Measurements from ENCODE around the gene CSNK1A1.

CSNK1A1 gene

DNA sequence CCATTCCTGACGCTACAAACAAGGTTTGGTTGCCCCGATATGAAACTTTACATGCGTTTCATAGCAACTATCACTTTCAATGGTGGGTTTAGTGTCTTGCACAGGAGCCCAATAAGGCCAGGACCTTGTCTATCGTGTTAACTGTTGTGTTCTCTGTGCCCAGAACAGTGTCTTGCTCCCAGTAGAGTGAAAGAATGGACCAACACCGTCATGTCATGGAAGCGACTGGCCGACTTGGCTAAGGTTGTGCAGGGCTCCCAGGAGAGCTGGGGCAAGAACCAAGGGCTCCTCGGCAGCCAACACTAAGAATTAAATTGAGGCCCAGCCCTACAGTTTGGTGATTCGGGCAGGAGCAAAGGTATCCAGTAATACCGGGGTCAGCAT, 29.6 kb upstream of the CSNK1A1 start:
- Histone ChIP-seq H3K9ac (ENCODE audit: low read depth, low read length, poor library complexity, severe bottlenecking) (no peak overlapping the region), H2AFZ (ENCODE audit: low read length) (no peak overlapping the region)

DNA sequence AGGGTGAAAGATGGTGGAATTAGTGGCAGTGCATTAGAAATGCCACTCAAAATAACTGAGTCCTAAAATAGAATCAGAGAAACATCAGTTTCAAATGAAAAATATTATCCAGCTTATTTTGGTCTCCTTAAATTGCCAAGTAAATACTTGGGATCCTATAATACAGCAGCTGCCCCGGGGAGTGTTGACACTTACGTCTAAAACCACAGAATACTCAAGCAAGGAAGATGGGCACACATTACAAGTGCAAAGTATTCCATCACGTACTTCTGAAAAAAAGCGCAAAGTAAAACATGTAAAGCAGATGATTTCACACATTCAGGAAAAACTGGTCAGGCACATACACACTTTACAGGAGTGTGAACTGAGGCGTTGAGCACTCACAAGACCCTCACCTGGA, 27.7 kb upstream of the CSNK1A1 start:
- no peak overlapping the region for H2AFZ ChIP-seq (ENCODE audit: low read length)
- no peaks in the 10 kb centered on the region for H4K20me1 ChIP-seq (ENCODE audit: insufficient read depth, low read length, poor library complexity, severe bottlenecking)
- H3K4me3 ChIP-seq (ENCODE audit: low read length, poor library complexity, severe bottlenecking) = no peak overlapping the region
- H3F3A ChIP-seq (ENCODE audit: low read depth) = no peaks in the 10 kb centered on the region
- no peak for TF ChIP-seq EZH2phosphoT487 (IDR thresholded peaks at IDR 0.05; ENCODE audit: borderline replicate concordance)
- no peak overlapping the region for H3K4me2 ChIP-seq (ENCODE audit: low read depth, low read length, poor library complexity, severe bottlenecking)
- H3K9me3 ChIP-seq (ENCODE audit: insufficient read depth, low read depth, low read length) = no peaks in the 10 kb centered on the region
- H3K36me3 ChIP-seq (ENCODE audit: insufficient read depth, low read length) = no peaks in the 10 kb centered on the region
- no peaks in the 10 kb centered on the region for H3K79me2 ChIP-seq (ENCODE audit: insufficient read depth, low read length)
- no peaks in the 10 kb centered on the region for H3K9me2 ChIP-seq (replicated peaks; ENCODE audit: low read depth, low read length)
- peaks cover 7% of the 10 kb centered on the region for H3K4me1 ChIP-seq (ENCODE audit: insufficient read depth, low read length, poor library complexity, severe bottlenecking)
- H3K27me3 ChIP-seq (ENCODE audit: insufficient read depth, low read length, poor library complexity, severe bottlenecking) = no peaks in the 10 kb centered on the region
- no peak overlapping the region for H3K9ac ChIP-seq (ENCODE audit: low read depth, low read length, poor library complexity, severe bottlenecking)

More for the DNA sequence above, 29.6 kb upstream of the CSNK1A1 start:
- Histone ChIP-seq H3K9me2 (replicated peaks; ENCODE audit: low read depth, low read length) (no peaks in the 10 kb centered on the region), H3K4me3 (ENCODE audit: low read length, poor library complexity, severe bottlenecking) (no peak overlapping the region), H3K36me3 (ENCODE audit: insufficient read depth, low read length) (no peaks in the 10 kb centered on the region), H3F3A (ENCODE audit: low read depth) (no peaks in the 10 kb centered on the region), H3K79me2 (ENCODE audit: insufficient read depth, low read length) (no peaks in the 10 kb centered on the region), H4K20me1 (ENCODE audit: insufficient read depth, low read length, poor library complexity, severe bottlenecking) (no peaks in the 10 kb centered on the region), H3K4me1 (ENCODE audit: insufficient read depth, low read length, poor library complexity, severe bottlenecking) (peaks cover 6% of the 10 kb centered on the region), H3K27me3 (ENCODE audit: insufficient read depth, low read length, poor library complexity, severe bottlenecking) (no peaks in the 10 kb centered on the region), H3K9me3 (ENCODE audit: insufficient read depth, low read depth, low read length) (no peaks in the 10 kb centered on the region), H3K4me2 (ENCODE audit: low read depth, low read length, poor library complexity, severe bottlenecking) (no peak overlapping the region)
- TF ChIP-seq EZH2phosphoT487 (IDR thresholded peaks at IDR 0.05; ENCODE audit: borderline replicate concordance) = no peak
- TF ChIP-seq, protein P1, sequence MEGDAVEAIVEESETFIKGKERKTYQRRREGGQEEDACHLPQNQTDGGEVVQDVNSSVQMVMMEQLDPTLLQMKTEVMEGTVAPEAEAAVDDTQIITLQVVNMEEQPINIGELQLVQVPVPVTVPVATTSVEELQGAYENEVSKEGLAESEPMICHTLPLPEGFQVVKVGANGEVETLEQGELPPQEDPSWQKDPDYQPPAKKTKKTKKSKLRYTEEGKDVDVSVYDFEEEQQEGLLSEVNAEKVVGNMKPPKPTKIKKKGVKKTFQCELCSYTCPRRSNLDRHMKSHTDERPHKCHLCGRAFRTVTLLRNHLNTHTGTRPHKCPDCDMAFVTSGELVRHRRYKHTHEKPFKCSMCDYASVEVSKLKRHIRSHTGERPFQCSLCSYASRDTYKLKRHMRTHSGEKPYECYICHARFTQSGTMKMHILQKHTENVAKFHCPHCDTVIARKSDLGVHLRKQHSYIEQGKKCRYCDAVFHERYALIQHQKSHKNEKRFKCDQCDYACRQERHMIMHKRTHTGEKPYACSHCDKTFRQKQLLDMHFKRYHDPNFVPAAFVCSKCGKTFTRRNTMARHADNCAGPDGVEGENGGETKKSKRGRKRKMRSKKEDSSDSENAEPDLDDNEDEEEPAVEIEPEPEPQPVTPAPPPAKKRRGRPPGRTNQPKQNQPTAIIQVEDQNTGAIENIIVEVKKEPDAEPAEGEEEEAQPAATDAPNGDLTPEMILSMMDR (conservative IDR thresholded peaks at IDR 0.05; ENCODE audit: low read length) = no peak

DNA sequence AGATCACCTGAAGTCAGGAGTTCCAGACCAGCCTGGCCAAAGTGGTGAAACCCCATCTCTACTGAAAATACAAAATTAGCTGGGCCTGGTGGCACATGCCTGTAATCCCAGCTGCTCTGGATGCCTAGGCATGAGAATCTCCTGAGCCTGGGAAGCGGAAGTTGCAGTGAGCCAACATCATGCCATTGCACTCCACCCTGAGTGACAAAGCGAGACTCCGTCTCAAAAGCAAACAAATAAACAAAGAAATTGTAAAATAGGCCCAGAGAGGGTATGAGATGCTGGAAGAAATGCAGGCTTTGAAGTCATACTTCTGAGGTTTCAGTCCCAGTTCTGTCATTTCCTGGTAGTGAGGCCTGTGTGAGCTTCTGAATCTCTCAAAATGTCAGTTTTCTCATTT, 24.8 kb upstream of the CSNK1A1 start:
- no peak overlapping the region for H3K9ac ChIP-seq (ENCODE audit: low read depth, low read length, poor library complexity, severe bottlenecking)
- H4K20me1 ChIP-seq (ENCODE audit: insufficient read depth, low read length, poor library complexity, severe bottlenecking) = no peaks in the 10 kb centered on the region
- no peaks in the 10 kb centered on the region for H3K27me3 ChIP-seq (ENCODE audit: insufficient read depth, low read length, poor library complexity, severe bottlenecking)
- peak overlapping the region; percentile 72 for H2AFZ ChIP-seq (ENCODE audit: low read length)
- H3K9me3 ChIP-seq (ENCODE audit: insufficient read depth, low read depth, low read length) = no peaks in the 10 kb centered on the region
- H3K4me2 ChIP-seq (ENCODE audit: low read depth, low read length, poor library complexity, severe bottlenecking) = no peak overlapping the region
- peaks cover 7% of the 10 kb centered on the region for H3K4me1 ChIP-seq (ENCODE audit: insufficient read depth, low read length, poor library complexity, severe bottlenecking)
- H3F3A ChIP-seq (ENCODE audit: low read depth) = no peaks in the 10 kb centered on the region
- H3K9me2 ChIP-seq (replicated peaks; ENCODE audit: low read depth, low read length) = no peaks in the 10 kb centered on the region
- no peak for TF ChIP-seq EZH2phosphoT487 (IDR thresholded peaks at IDR 0.05; ENCODE audit: borderline replicate concordance)
- TF ChIP-seq, protein P1 (conservative IDR thresholded peaks at IDR 0.05; ENCODE audit: low read length) = no peak
- H3K79me2 ChIP-seq (ENCODE audit: insufficient read depth, low read length) = no peaks in the 10 kb centered on the region
- no peaks in the 10 kb centered on the region for H3K36me3 ChIP-seq (ENCODE audit: insufficient read depth, low read length)
- no peak overlapping the region for H3K4me3 ChIP-seq (ENCODE audit: low read length, poor library complexity, severe bottlenecking)

DNA sequence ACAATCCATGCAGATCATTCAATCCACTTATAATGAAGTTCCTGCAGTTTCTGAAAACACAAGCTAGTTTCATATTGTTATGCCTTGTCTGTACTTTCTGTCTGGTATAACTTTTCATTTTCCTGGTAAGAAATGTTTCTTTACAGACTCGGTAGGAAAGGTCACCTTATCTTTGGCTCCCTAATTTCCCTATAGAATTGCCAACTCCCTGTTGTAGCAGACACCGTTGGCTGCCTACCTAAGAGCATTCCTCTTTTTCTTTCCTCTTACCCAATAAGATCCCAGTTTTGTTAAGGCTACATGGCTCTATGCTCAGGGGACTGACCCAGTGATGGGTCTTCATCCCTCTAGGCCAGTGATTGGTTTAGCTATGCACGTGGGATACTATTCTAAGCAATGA, 23.9 kb upstream of the CSNK1A1 start:
- H3K27me3 ChIP-seq (ENCODE audit: insufficient read depth, low read length, poor library complexity, severe bottlenecking) = no peaks in the 10 kb centered on the region
- H3K9ac ChIP-seq (ENCODE audit: low read depth, low read length, poor library complexity, severe bottlenecking) = no peak overlapping the region
- no peak overlapping the region for H3K4me3 ChIP-seq (ENCODE audit: low read length, poor library complexity, severe bottlenecking)
- H3K4me1 ChIP-seq (ENCODE audit: insufficient read depth, low read length, poor library complexity, severe bottlenecking) = peaks cover 7% of the 10 kb centered on the region
- TF ChIP-seq, protein P1 (conservative IDR thresholded peaks at IDR 0.05; ENCODE audit: low read length) = no peak
- TF ChIP-seq EZH2phosphoT487 (IDR thresholded peaks at IDR 0.05; ENCODE audit: borderline replicate concordance) = no peak
- H3K9me3 ChIP-seq (ENCODE audit: insufficient read depth, low read depth, low read length) = no peaks in the 10 kb centered on the region
- no peaks in the 10 kb centered on the region for H3F3A ChIP-seq (ENCODE audit: low read depth)
- H2AFZ ChIP-seq (ENCODE audit: low read length) = no peak overlapping the region
- H3K36me3 ChIP-seq (ENCODE audit: insufficient read depth, low read length) = no peaks in the 10 kb centered on the region
- H3K79me2 ChIP-seq (ENCODE audit: insufficient read depth, low read length) = no peaks in the 10 kb centered on the region
- H4K20me1 ChIP-seq (ENCODE audit: insufficient read depth, low read length, poor library complexity, severe bottlenecking) = no peaks in the 10 kb centered on the region
- H3K9me2 ChIP-seq (replicated peaks; ENCODE audit: low read depth, low read length) = no peaks in the 10 kb centered on the region
- no peak overlapping the region for H3K4me2 ChIP-seq (ENCODE audit: low read depth, low read length, poor library complexity, severe bottlenecking)

Data from Loucy (cell line).